Measurements from ENCODE around the gene ARFIP1.

The ARFIP1 gene

DNA sequence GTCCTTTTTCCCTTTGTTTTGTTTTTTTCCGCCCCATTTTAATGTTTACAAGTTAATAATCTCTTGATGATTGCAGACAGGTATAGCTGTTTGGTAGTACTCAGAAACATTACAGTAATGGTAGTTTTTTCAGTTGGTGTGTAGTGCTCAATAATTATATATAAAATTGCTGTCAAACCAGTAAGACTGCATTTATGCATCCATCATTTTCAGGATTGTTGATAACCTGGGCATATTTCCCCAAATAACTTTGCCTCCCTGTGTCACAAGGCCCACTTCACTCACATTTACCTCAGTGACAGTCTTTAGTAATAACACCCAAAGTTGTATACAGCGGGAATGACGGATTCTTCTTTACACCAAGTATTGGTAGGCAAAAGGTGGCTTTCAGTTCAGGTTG is 16.1 kb downstream of the ARFIP1 start:
- Histone ChIP-seq H3K4me3 (ENCODE audit: low read depth, low read length) (no peak overlapping the region), H3K4me1 (ENCODE audit: control insufficient read depth, insufficient read depth, low read length) (peaks cover 11% of the 10 kb centered on the region), H3K36me3 (ENCODE audit: control insufficient read depth, insufficient read depth, low read length) (no peaks in the 10 kb centered on the region), H3K27me3 (ENCODE audit: control insufficient read depth, insufficient read depth, low read length) (no peaks in the 10 kb centered on the region), H3K9ac (ENCODE audit: low read depth, low read length) (no peak overlapping the region), H3K9me3 (ENCODE audit: control insufficient read depth, insufficient read depth, low read length) (no peaks in the 10 kb centered on the region)

DNA sequence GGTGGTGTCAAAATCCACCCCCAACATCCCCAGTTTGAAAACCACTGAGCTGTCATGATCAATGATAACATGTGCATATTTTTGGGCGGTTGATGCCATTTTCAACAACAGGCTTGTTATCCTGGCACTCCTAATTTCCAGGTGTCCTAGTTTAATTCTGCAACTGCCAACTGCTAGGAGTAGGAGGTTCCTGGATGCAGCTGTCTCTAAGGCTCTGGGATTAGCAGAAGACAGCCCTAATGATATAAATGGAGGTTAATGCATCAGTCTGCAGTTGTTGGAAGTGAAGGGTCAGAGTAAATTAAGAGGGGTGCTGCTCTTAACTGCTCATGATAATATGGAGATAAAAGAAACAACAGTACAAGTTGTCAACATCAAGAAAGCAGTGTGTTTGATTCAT is 23.8 kb downstream of the ARFIP1 start:
- no peaks in the 10 kb centered on the region for H3K27me3 ChIP-seq (ENCODE audit: control insufficient read depth, insufficient read depth, low read length)
- no peak overlapping the region for H3K4me3 ChIP-seq (ENCODE audit: low read depth, low read length)
- no peak overlapping the region for H3K9ac ChIP-seq (ENCODE audit: low read depth, low read length)
- peaks cover 12% of the 10 kb centered on the region for H3K4me1 ChIP-seq (ENCODE audit: control insufficient read depth, insufficient read depth, low read length)
- H3K36me3 ChIP-seq (ENCODE audit: control insufficient read depth, insufficient read depth, low read length), result no peaks in the 10 kb centered on the region
- H3K9me3 ChIP-seq (ENCODE audit: control insufficient read depth, insufficient read depth, low read length), result no peaks in the 10 kb centered on the region

DNA sequence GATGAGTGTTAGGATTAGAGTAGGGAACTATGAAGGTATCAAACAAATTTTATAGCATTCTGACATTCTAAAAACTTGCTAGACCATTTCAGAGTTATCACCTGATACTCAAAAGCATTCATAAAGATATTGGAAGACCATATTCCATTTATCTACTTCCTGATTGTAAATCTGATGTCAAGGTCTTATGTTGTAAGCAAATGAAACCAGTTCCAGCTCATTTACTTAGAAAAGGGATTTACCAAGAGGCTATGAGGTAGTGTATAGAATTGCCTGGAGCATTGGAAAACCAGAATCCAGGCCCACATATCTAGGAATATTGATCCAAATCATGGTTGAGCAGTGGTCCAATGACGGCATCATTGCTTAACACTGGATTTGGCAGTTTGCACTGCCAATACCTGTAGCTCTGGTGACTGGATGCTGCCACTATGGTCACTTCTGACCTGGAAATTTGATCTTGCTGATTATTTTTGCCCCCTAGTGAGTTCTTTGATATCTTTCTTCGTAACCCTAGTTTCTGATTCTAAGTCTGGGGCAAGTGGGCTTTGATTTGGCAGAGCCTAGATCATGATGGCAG is 25.4 kb downstream of the ARFIP1 start:
- no peaks in the 10 kb centered on the region for H3K36me3 ChIP-seq (ENCODE audit: control insufficient read depth, insufficient read depth, low read length)
- peaks cover 11% of the 10 kb centered on the region for H3K4me1 ChIP-seq (ENCODE audit: control insufficient read depth, insufficient read depth, low read length)
- no peaks in the 10 kb centered on the region for H3K27me3 ChIP-seq (ENCODE audit: control insufficient read depth, insufficient read depth, low read length)
- H3K4me3 ChIP-seq (ENCODE audit: low read depth, low read length), result no peak overlapping the region
- H3K9ac ChIP-seq (ENCODE audit: low read depth, low read length), result no peak overlapping the region
- H3K9me3 ChIP-seq (ENCODE audit: control insufficient read depth, insufficient read depth, low read length), result no peaks in the 10 kb centered on the region

DNA sequence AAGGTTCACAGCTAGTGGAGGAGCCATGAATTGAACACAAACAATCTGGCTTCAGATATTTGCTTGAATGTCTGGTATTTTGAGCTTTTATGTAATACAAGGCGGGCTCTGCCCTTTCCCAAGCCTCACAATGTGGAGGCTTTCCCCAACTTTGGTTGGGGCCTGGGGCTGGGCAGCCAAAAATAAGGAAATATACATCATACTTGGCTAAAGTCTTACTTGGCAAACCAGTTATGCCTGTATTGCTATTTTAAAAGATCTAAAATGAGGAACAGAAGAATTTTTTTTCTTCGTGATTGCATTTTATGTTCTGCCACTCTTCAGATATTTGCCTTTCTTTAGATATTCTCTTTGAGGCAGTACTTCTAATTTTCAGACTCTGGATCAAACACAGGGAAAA is 26.1 kb downstream of the ARFIP1 start:
- Histone ChIP-seq H3K9me3 (ENCODE audit: control insufficient read depth, insufficient read depth, low read length) (no peaks in the 10 kb centered on the region), H3K27me3 (ENCODE audit: control insufficient read depth, insufficient read depth, low read length) (no peaks in the 10 kb centered on the region), H3K4me3 (ENCODE audit: low read depth, low read length) (no peak overlapping the region), H3K4me1 (ENCODE audit: control insufficient read depth, insufficient read depth, low read length) (peaks cover 11% of the 10 kb centered on the region), H3K9ac (ENCODE audit: low read depth, low read length) (no peak overlapping the region), H3K36me3 (ENCODE audit: control insufficient read depth, insufficient read depth, low read length) (no peaks in the 10 kb centered on the region)

DNA sequence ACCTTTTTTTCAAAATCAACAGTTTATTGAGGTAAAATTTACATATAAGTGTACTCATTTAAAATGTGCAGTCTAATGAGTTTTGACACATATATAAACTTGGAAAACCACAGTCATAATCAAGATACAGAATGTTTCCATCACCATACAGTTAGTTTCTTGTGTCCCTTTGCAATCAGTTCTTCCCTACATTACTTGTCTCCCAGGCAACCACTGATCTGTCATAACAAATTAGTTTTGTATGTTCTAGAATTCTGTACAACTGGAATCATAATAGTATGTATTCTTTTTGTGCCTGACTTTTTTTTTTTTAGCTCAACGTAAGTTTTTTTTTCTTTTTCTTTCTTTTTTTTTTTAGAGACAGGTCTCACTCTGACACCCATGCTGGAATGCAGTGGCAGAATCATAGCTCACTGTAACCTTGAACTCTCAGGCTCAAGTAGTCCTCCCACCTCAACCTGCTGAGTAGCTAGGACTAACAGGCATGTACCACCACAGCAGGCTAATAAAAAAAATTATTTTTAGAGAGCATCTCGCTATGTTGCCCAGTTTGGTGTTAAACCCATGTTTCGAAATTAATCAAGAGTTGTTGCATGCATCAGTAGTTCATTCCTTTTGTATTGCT is 26.9 kb downstream of the ARFIP1 start:
- Histone ChIP-seq H3K4me3 (ENCODE audit: low read depth, low read length) (no peak overlapping the region), H3K36me3 (ENCODE audit: control insufficient read depth, insufficient read depth, low read length) (no peaks in the 10 kb centered on the region), H3K27me3 (ENCODE audit: control insufficient read depth, insufficient read depth, low read length) (no peaks in the 10 kb centered on the region), H3K4me1 (ENCODE audit: control insufficient read depth, insufficient read depth, low read length) (peaks cover 11% of the 10 kb centered on the region), H3K9ac (ENCODE audit: low read depth, low read length) (no peak overlapping the region), H3K9me3 (ENCODE audit: control insufficient read depth, insufficient read depth, low read length) (no peaks in the 10 kb centered on the region)

DNA sequence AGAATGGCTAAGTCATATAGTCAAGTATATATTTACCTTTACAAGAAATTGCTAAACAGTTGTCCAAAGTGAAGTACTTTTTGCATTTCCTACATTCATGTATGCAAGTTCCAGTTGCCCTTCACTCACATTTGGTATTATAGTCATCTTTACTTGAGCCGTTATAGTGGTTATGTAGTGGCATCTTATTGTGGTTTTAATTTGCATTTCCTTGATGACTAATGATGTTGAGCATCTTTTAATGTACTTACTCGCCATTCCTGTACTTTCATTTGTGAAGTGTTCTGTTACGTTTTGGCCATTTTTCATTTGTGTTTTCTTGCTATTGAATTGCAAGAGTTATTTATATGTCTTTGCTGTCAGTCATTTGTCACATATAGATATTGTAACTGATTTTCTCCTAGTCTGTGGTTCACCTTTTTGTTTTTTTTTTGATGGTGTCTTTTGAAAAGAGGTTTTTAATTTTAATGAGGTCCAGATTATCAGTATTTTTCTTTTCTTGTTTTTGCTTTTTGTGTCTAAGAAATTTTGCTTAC is 27.6 kb downstream of the ARFIP1 start:
- no peaks in the 10 kb centered on the region for H3K9me3 ChIP-seq (ENCODE audit: control insufficient read depth, insufficient read depth, low read length)
- H3K27me3 ChIP-seq (ENCODE audit: control insufficient read depth, insufficient read depth, low read length), result no peaks in the 10 kb centered on the region
- H3K4me1 ChIP-seq (ENCODE audit: control insufficient read depth, insufficient read depth, low read length), result peaks cover 11% of the 10 kb centered on the region
- H3K4me3 ChIP-seq (ENCODE audit: low read depth, low read length), result no peak overlapping the region
- H3K9ac ChIP-seq (ENCODE audit: low read depth, low read length), result no peak overlapping the region
- H3K36me3 ChIP-seq (ENCODE audit: control insufficient read depth, insufficient read depth, low read length), result no peaks in the 10 kb centered on the region

DNA sequence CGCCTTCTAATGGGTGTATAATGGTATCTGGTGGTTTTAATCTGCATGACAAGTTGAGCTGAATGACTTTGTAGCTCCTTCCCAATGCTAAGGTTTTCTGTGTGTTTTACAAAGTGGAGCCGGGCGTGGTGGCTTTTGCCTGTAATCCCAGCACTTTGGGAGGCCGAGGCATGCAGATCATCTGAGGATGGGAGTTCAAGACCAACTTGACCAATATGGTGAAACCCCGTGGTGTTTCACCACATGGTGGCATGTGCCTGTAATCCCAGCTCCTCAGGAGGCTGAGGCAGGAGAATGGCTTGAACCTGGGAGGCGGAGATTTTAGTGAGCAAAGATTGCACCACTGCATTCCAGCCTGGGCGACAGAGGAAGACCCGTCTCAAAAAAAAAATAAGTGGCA is 28.9 kb downstream of the ARFIP1 start:
- Histone ChIP-seq H3K9ac (ENCODE audit: low read depth, low read length) (no peak overlapping the region), H3K9me3 (ENCODE audit: control insufficient read depth, insufficient read depth, low read length) (no peaks in the 10 kb centered on the region), H3K27me3 (ENCODE audit: control insufficient read depth, insufficient read depth, low read length) (no peaks in the 10 kb centered on the region), H3K4me3 (ENCODE audit: low read depth, low read length) (no peak overlapping the region), H3K4me1 (ENCODE audit: control insufficient read depth, insufficient read depth, low read length) (peaks cover 11% of the 10 kb centered on the region), H3K36me3 (ENCODE audit: control insufficient read depth, insufficient read depth, low read length) (no peaks in the 10 kb centered on the region)

DNA sequence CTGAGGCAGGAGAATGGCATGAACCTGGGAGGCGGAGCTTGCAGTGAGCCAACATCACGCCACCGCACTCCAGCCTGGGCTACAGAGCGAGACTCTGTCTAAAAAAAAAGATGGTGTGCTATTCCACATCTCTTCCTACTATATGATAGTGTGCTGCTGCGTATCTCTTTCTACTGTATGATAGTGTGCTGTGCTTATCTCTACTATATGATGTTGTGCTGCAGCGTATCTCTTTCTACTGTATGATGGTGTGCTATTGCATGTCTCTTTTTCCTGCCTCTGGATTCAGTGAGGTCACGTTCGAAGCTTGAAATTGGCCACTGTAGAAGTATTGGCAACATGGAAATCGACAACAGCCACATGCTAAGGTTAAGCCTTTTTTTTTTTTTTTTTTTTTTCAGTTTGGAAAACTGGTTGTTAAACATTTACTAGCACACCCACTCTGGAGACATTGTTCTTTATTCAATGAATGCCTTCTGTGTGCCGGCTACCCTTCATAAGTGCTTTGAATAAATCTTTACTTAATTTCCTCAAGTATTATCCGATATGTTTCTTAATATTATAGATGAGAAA is 31.0 kb downstream of the ARFIP1 start:
- Histone ChIP-seq H3K4me1 (ENCODE audit: control insufficient read depth, insufficient read depth, low read length) (peaks cover 4% of the 10 kb centered on the region), H3K36me3 (ENCODE audit: control insufficient read depth, insufficient read depth, low read length) (no peaks in the 10 kb centered on the region), H3K9ac (ENCODE audit: low read depth, low read length) (no peak overlapping the region), H3K27me3 (ENCODE audit: control insufficient read depth, insufficient read depth, low read length) (no peaks in the 10 kb centered on the region), H3K9me3 (ENCODE audit: control insufficient read depth, insufficient read depth, low read length) (no peaks in the 10 kb centered on the region), H3K4me3 (ENCODE audit: low read depth, low read length) (no peak overlapping the region)

DNA sequence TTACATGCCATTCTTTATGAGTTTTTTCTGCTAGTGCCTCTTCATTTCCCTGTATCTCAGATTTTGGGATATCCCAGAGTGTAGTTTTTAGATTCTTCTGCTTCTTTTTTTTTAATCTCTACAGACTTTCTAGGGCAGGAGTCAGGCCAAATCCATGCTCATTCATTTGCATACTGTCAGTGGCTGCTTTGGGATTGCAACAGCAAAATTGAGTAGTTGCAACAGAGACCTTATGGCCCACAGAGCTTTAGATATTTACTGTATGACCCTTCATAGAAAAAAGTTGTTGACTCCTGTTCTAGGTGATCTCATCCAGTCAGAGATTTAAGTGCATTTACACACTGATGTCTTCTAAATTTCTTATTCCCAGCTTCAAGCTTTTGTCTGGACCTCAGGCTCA is 35.3 kb downstream of the ARFIP1 start:
- no peak overlapping the region for H3K4me3 ChIP-seq (ENCODE audit: low read depth, low read length)
- no peaks in the 10 kb centered on the region for H3K9me3 ChIP-seq (ENCODE audit: control insufficient read depth, insufficient read depth, low read length)
- H3K4me1 ChIP-seq (ENCODE audit: control insufficient read depth, insufficient read depth, low read length), result no peaks in the 10 kb centered on the region
- H3K27me3 ChIP-seq (ENCODE audit: control insufficient read depth, insufficient read depth, low read length), result no peaks in the 10 kb centered on the region
- peaks cover 3% of the 10 kb centered on the region for H3K36me3 ChIP-seq (ENCODE audit: control insufficient read depth, insufficient read depth, low read length)
- H3K9ac ChIP-seq (ENCODE audit: low read depth, low read length), result no peak overlapping the region

DNA sequence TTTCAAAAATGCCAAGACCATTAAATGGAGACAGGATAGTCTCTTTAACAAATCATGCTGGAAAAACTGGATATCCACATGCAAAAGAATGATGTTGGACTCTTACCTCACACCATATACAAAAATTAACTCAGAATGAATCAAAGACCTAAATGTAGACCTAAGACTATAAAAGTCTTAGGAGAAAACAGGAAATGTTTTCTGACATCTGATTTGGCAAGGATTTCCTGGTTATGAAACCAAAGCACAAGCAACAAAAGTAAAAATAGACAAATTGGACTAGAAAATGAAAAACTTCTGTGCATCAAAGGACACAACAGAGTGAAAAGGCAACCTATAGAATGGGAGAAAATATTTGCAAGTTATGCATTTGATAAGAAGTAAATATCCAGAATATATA is 37.6 kb downstream of the ARFIP1 start:
- Histone ChIP-seq H3K27me3 (ENCODE audit: control insufficient read depth, insufficient read depth, low read length) (no peaks in the 10 kb centered on the region), H3K9ac (ENCODE audit: low read depth, low read length) (no peak overlapping the region), H3K36me3 (ENCODE audit: control insufficient read depth, insufficient read depth, low read length) (peaks cover 3% of the 10 kb centered on the region), H3K9me3 (ENCODE audit: control insufficient read depth, insufficient read depth, low read length) (no peaks in the 10 kb centered on the region), H3K4me1 (ENCODE audit: control insufficient read depth, insufficient read depth, low read length) (no peaks in the 10 kb centered on the region), H3K4me3 (ENCODE audit: low read depth, low read length) (no peak overlapping the region)

DNA sequence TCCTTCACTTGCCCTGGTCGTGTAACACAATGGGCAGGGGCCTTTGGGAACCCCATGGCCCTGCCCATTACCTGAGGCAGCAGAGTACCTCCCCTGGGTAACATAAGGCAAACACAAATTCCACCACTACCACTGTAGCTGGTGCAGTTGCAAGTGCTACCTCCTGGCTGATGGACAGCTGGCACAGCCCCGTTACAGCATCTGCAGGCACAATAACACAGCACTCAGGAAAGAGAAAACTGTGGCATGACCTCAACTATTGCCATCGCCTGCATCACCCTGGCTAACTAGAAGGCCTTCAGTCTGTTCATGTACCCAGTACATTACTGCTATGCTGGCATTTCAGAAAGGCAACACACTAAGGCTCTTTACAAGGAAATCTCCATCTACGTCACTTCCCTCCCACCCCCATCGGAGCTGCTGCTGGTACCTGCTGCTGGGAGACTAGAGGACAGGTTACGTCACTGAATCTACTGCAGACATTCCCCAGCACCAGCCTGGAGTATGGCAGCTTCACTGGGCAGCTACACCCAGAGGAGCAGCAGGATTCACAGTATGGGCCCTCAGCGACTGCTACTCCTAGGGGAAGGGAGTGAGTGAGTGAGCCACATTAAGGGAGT is 39.4 kb downstream of the ARFIP1 start:
- Histone ChIP-seq H3K27me3 (ENCODE audit: control insufficient read depth, insufficient read depth, low read length) (no peaks in the 10 kb centered on the region), H3K9ac (ENCODE audit: low read depth, low read length) (no peak overlapping the region), H3K4me3 (ENCODE audit: low read depth, low read length) (no peak overlapping the region), H3K4me1 (ENCODE audit: control insufficient read depth, insufficient read depth, low read length) (no peaks in the 10 kb centered on the region), H3K36me3 (ENCODE audit: control insufficient read depth, insufficient read depth, low read length) (peaks cover 3% of the 10 kb centered on the region), H3K9me3 (ENCODE audit: control insufficient read depth, insufficient read depth, low read length) (no peaks in the 10 kb centered on the region)

DNA sequence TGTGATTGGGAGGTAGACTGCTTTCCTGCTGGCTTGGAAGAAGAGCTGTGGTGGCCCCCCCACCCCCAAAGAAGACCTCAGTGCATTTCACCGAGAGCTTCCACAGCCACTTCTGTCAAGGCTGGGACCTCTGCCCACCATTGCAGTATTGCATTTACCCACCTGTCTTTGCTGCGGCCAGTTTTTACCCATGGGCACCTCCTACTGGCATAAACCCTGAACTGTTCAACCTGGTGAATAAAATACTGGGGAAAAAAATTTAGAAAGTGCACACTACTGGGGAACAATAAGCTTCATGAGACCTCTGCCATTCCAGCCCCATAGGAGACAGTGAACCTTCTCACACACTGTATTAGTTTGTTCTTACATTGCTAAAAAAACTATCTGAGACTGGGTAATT is 40.3 kb downstream of the ARFIP1 start:
- no peaks in the 10 kb centered on the region for H3K4me1 ChIP-seq (ENCODE audit: control insufficient read depth, insufficient read depth, low read length)
- H3K36me3 ChIP-seq (ENCODE audit: control insufficient read depth, insufficient read depth, low read length), result peaks cover 3% of the 10 kb centered on the region
- H3K9me3 ChIP-seq (ENCODE audit: control insufficient read depth, insufficient read depth, low read length), result no peaks in the 10 kb centered on the region
- H3K9ac ChIP-seq (ENCODE audit: low read depth, low read length), result no peak overlapping the region
- H3K27me3 ChIP-seq (ENCODE audit: control insufficient read depth, insufficient read depth, low read length), result no peaks in the 10 kb centered on the region
- H3K4me3 ChIP-seq (ENCODE audit: low read depth, low read length), result no peak overlapping the region

Data from iPS-15b (cell line).